ENCODE measurements around the gene THAP8. TPM values are rescaled to one million over a fixed set of nuclear protein-coding genes. Genes with fewer than 3 reads are reported as not detected.

Gene THAP8
- total and polyA plus RNA-seq, 2 of the 13 experiments (the other 11 are each of a cell fraction or from before 2014, with no cell fraction given) = 1.7 to 3.7 TPM

DNA sequence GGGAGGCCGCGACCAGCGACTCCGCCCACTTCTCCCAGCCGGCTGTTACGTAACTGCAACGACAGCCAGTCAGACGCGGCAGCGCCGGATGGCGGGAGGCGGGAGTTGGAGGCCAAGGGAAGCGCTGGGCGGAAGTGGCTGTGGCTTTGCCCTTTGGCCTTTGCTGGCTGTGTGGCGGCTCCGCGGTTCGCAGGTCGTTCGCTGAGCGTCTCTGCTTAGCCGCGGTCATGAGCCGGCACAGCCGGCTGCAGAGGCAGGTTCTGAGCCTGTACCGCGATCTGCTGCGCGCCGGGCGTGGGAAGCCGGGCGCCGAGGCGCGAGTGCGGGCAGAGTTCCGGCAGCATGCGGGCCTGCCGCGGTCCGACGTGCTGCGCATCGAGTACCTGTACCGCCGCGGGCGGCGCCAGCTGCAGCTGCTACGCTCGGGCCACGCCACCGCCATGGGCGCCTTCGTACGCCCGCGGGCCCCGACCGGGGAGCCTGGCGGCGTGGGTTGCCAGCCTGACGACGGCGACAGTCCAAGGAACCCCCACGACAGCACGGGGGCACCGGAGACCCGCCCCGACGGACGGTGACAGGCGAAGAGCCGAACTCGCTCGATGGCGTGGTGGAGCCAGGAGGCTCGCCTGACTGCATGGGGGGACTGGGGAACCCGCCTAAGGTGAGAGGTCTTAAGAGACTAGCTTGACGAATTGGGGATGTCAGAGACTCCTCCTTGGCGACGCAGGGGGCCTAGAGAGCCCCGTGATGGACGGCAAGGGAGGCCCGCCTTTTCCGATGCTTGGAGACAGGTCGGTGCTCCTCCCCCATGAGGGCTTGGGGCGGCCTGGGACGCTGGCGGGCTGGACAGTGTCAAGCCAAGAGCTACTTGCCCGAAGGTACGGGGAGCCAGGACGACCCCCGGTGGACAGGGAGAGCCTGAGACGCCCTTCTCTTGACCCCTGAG lies 58.8 kb downstream of the THAP8 start, which contains the start of gene SDHAF1 (continued):
- TF ChIP-seq, protein P1, sequence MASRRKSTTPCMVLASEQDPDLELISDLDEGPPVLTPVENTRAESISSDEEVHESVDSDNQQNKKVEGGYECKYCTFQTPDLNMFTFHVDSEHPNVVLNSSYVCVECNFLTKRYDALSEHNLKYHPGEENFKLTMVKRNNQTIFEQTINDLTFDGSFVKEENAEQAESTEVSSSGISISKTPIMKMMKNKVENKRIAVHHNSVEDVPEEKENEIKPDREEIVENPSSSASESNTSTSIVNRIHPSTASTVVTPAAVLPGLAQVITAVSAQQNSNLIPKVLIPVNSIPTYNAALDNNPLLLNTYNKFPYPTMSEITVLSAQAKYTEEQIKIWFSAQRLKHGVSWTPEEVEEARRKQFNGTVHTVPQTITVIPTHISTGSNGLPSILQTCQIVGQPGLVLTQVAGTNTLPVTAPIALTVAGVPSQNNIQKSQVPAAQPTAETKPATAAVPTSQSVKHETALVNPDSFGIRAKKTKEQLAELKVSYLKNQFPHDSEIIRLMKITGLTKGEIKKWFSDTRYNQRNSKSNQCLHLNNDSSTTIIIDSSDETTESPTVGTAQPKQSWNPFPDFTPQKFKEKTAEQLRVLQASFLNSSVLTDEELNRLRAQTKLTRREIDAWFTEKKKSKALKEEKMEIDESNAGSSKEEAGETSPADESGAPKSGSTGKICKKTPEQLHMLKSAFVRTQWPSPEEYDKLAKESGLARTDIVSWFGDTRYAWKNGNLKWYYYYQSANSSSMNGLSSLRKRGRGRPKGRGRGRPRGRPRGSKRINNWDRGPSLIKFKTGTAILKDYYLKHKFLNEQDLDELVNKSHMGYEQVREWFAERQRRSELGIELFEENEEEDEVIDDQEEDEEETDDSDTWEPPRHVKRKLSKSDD (CRISPR knock-in tag; IDR thresholded peaks at IDR 0.05; ENCODE audit: low read depth) = peak; percentile 28; the same call in 1 of the 2 replicates
- TF ChIP-seq, protein P2, sequence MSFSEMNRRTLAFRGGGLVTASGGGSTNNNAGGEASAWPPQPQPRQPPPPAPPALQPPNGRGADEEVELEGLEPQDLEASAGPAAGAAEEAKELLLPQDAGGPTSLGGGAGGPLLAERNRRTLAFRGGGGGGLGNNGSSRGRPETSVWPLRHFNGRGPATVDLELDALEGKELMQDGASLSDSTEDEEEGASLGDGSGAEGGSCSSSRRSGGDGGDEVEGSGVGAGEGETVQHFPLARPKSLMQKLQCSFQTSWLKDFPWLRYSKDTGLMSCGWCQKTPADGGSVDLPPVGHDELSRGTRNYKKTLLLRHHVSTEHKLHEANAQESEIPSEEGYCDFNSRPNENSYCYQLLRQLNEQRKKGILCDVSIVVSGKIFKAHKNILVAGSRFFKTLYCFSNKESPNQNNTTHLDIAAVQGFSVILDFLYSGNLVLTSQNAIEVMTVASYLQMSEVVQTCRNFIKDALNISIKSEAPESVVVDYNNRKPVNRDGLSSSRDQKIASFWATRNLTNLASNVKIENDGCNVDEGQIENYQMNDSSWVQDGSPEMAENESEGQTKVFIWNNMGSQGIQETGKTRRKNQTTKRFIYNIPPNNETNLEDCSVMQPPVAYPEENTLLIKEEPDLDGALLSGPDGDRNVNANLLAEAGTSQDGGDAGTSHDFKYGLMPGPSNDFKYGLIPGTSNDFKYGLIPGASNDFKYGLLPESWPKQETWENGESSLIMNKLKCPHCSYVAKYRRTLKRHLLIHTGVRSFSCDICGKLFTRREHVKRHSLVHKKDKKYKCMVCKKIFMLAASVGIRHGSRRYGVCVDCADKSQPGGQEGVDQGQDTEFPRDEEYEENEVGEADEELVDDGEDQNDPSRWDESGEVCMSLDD (CRISPR knock-in tag; IDR thresholded peaks at IDR 0.05; ENCODE audit: borderline replicate concordance) = no peak
- no peak for TF ChIP-seq NFE2 (CRISPR knock-in tag; IDR thresholded peaks at IDR 0.05)
- peak; percentile 68; the same call in 1 of the 2 replicates for TF ChIP-seq ZNF746 (CRISPR knock-in tag; IDR thresholded peaks at IDR 0.05)
- TF ChIP-seq, protein P3, sequence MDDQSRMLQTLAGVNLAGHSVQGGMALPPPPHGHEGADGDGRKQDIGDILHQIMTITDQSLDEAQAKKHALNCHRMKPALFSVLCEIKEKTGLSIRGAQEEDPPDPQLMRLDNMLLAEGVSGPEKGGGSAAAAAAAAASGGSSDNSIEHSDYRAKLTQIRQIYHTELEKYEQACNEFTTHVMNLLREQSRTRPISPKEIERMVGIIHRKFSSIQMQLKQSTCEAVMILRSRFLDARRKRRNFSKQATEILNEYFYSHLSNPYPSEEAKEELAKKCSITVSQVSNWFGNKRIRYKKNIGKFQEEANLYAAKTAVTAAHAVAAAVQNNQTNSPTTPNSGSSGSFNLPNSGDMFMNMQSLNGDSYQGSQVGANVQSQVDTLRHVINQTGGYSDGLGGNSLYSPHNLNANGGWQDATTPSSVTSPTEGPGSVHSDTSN (CRISPR knock-in tag; IDR thresholded peaks at IDR 0.05; ENCODE audit: borderline replicate concordance) = no peak
- no peak for TF ChIP-seq ZNF883 (CRISPR knock-in tag; IDR thresholded peaks at IDR 0.05; ENCODE audit: not compliant biosample characterization)
- TF ChIP-seq, protein P4, sequence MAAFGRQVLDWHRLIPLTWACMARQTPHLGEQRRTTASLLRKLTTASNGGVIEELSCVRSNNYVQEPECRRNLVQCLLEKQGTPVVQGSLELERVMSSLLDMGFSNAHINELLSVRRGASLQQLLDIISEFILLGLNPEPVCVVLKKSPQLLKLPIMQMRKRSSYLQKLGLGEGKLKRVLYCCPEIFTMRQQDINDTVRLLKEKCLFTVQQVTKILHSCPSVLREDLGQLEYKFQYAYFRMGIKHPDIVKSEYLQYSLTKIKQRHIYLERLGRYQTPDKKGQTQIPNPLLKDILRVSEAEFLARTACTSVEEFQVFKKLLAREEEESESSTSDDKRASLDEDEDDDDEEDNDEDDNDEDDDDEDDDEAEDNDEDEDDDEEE (CRISPR knock-in tag; IDR thresholded peaks at IDR 0.05) = peak; percentile 89
- TF ChIP-seq, protein P5, sequence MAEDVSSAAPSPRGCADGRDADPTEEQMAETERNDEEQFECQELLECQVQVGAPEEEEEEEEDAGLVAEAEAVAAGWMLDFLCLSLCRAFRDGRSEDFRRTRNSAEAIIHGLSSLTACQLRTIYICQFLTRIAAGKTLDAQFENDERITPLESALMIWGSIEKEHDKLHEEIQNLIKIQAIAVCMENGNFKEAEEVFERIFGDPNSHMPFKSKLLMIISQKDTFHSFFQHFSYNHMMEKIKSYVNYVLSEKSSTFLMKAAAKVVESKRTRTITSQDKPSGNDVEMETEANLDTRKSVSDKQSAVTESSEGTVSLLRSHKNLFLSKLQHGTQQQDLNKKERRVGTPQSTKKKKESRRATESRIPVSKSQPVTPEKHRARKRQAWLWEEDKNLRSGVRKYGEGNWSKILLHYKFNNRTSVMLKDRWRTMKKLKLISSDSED (CRISPR knock-in tag; IDR thresholded peaks at IDR 0.05) = no peak
- peak; percentile 78 for TF ChIP-seq ELF3 (CRISPR knock-in tag; IDR thresholded peaks at IDR 0.05)
- TF ChIP-seq ZNF317 (CRISPR knock-in tag; IDR thresholded peaks at IDR 0.05) = 0 out of 2 replicates have a peak, but pooled peaks have one; percentile 53
- 0 out of 2 replicates have a peak, but pooled peaks have one; percentile 73 for TF ChIP-seq ZBTB4 (CRISPR knock-in tag; IDR thresholded peaks at IDR 0.05; ENCODE audit: borderline replicate concordance)
